K562 (cell line): ENCODE data around the gene MRPL58. TPM values are rescaled to one million over a fixed set of nuclear protein-coding genes. Genes with fewer than 3 reads are reported as not detected.
A peak's percentile ranks its signal among the peaks of the same experiment; 100 is the strongest.

Experiments
- ATF6 ChIP-seq: sonication (generic); formaldehyde crosslinking; IDR thresholded peaks from 2 replicates; pipeline ENCODE4 v1.4.0; 2020; ENCODE audit warnings: mild to moderate bottlenecking, missing genetic modification reagents
- ELF4 ChIP-seq: fragments of 450-650 bp; formaldehyde crosslinking; IDR thresholded peaks from 2 replicates; pipeline ENCODE4 v1.4.0; 2022; ENCODE audit warnings: missing genetic modification characterization
- HDAC2 ChIP-seq: fragments of 450-650 bp; IDR thresholded peaks from 2 replicates; pipeline ENCODE4 v1.6.1; 2016; ENCODE audit warnings: mild to moderate bottlenecking
- HDAC6 ChIP-seq: IDR thresholded peaks from 2 replicates; pipeline ENCODE4 v1.6.1; 2012; ENCODE audit warnings: low read depth, mild to moderate bottlenecking, control low read depth, inconsistent platforms, low read length, moderate library complexity
- KLF1 ChIP-seq: fragments of 450-650 bp; IDR thresholded peaks from 2 replicates; pipeline ENCODE4 v1.6.1; 2016; ENCODE audit warnings: missing genetic modification characterization, missing compliant biosample characterization
- MITF ChIP-seq: IDR thresholded peaks from 2 replicates; pipeline ENCODE4 v1.6.1; 2014; ENCODE audit warnings: antibody characterized with exemption
- POLR2A ChIP-seq: fragments of 450-650 bp; conservative IDR thresholded peaks from 2 replicates; pipeline ENCODE4 v1.6.1; 2016
- PRDM10 ChIP-seq: fragments of 450-650 bp; IDR thresholded peaks from 2 replicates; pipeline ENCODE4 v1.6.1; 2018; ENCODE audit not compliant: partially characterized antibody
- SETDB1 ChIP-seq: IDR thresholded peaks from one replicate; pipeline ENCODE4 v1.6.1; 2012; ENCODE audit warnings: low read length, control low read depth, inconsistent platforms
- SMARCA4 ChIP-seq: fragments of 450-650 bp; IDR thresholded peaks from 2 replicates; pipeline ENCODE4 v1.6.1; 2016
- THRAP3 ChIP-seq: fragments of 450-650 bp; IDR thresholded peaks from 2 replicates; pipeline ENCODE4 v1.6.1; 2016; ENCODE audit warnings: mild to moderate bottlenecking, inconsistent platforms, borderline replicate concordance
- YY1 ChIP-seq, 3 experiments: IDR thresholded peaks; 2 replicates each; pipeline ENCODE4 v1.6.1; 2011; ENCODE audit warnings: low read length in 2 of 3, mild to moderate bottlenecking in 2 of 3, moderate library complexity in 2 of 3, borderline replicate concordance in 1 of 3, control low read depth in 1 of 3, low read depth in 1 of 3; ENCODE audit not compliant: insufficient read depth in 3 of 3, insufficient replicate concordance in 2 of 3, control insufficient read depth in 1 of 3, insufficient read length in 1 of 3; ENCODE audit errors: extremely low read depth in 1 of 3
- ZBTB17 ChIP-seq: fragments of 450-650 bp; formaldehyde crosslinking; IDR thresholded peaks from 2 replicates; pipeline ENCODE4 v1.4.0; 2020; ENCODE audit warnings: mild to moderate bottlenecking
- ZNF212 ChIP-seq: fragments of 450-650 bp; formaldehyde crosslinking; IDR thresholded peaks from 2 replicates; pipeline ENCODE4 v1.4.0; 2020; ENCODE audit warnings: mild to moderate bottlenecking
- ZNF253 ChIP-seq: fragments of 250-450 bp; sonication (Bioruptor Pico); conservative IDR thresholded peaks from 2 replicates; pipeline ENCODE4 v1.6.1; 2021; ENCODE audit warnings: mild to moderate bottlenecking
- ZNF263 ChIP-seq: sonication (generic); formaldehyde crosslinking; IDR thresholded peaks from 2 replicates; pipeline ENCODE4 v1.8.0; 2022; ENCODE audit warnings: mild to moderate bottlenecking, missing genetic modification reagents, borderline replicate concordance
- ZNF655 ChIP-seq: fragments of 250-450 bp; sonication (Bioruptor Pico); IDR thresholded peaks from 2 replicates; pipeline ENCODE4 v1.5.0; 2021
- ZNF75A ChIP-seq: fragments of 450-650 bp; formaldehyde crosslinking; IDR thresholded peaks from 2 replicates; pipeline ENCODE4 v1.4.0; 2020; ENCODE audit warnings: mild to moderate bottlenecking
- polyA plus RNA-seq, 8 experiments: library from polyadenylated mRNA; depleted of rRNA in 4 of 8; stranded (reverse) in 5 of 8; unstranded in 3 of 8; fragments of >200 nt; fragmentation: Nextera tagmentation in 2 of 8; fragmentation: Illumina TruSeq in 1 of 8; extraction: Ambion mirVana in 2 of 8; extraction: Trizol in 1 of 8; gene quantifications; 2 replicates each; pipeline versions ENCODE4 v1.2.1 to v1.2.3, GENCODE V29; 2011 to 2014; ENCODE audit warnings: inconsistent platforms in 1 of 8, missing spikeins in 1 of 8
- total RNA-seq, 7 experiments: library from RNA; depleted of rRNA in 6 of 7; stranded (reverse); fragments of >200 nt in 6 of 7; fragmentation: Illumina TruSeq in 2 of 7; extraction: Trizol in 2 of 7; gene quantifications; 2 replicates each; pipeline versions ENCODE4 v1.2.1 to v1.2.3, GENCODE V29; 2011 to 2021; ENCODE audit warnings: low replicate concordance in 1 of 7

Gene MRPL58
- total and polyA plus RNA-seq, 9 of the 15 experiments (the other 6 are each of a cell fraction or from before 2014, with no cell fraction given): 30.8 to 107 (median 72.4) TPM

GRCh38 chr17:75046407-75047289 is 34.2 kb downstream of the MRPL58 start, which contains the start of the genes ATP5PD and KCTD2 (continued):
- TF ChIP-seq ZNF75A (CRISPR knock-in tag) (no peak), YY1 (IDR thresholded peaks at IDR 0.05; ENCODE audit: borderline replicate concordance in 1 of 3, control insufficient read depth in 1 of 3, extremely low read depth in 1 of 3, insufficient read depth in 3 of 3, insufficient read length in 1 of 3, insufficient replicate concordance in 2 of 3, low read depth in 1 of 3, low read length in 2 of 3) (peak; percentile 73 to 95 (median 92)), ZNF655 (CRISPR knock-in tag) (no peak), ATF6 (CRISPR knock-in tag) (no peak), MITF (no peak), SETDB1 (no peak), HDAC6 (no peak), HDAC2 (peak; percentile 51; the same call in 1 of the 2 replicates), ZNF253 (CRISPR knock-in tag) (no peak), POLR2A (peak; percentile 97), THRAP3 (no peak), PRDM10 (peak; percentile 99), SMARCA4 (no peak), ZNF212 (CRISPR knock-in tag) (no peak), ELF4 (CRISPR knock-in tag) (peak; percentile 60; the same call in 1 of the 2 replicates), KLF1 (tag) (no peak), ZNF263 (CRISPR knock-in tag) (0 out of 2 replicates have a peak, but pooled peaks have one; percentile 70), ZBTB17 (CRISPR knock-in tag) (no peak; the same call in 1 of the 2 replicates)
